H1 (cell line): Measurements from ENCODE around the gene NR0B1. TPM values are rescaled to one million over a fixed set of nuclear protein-coding genes. Genes with fewer than 3 reads are reported as not detected.

Source experiments
- BACH1 ChIP-seq: IDR thresholded peaks from 2 replicates; pipeline ENCODE4 v1.6.1; 2012; ENCODE audit warnings: low read length, improper control_type of control experiment
- EZH2 ChIP-seq: fragments of 200-600 bp; sonication (generic); IDR thresholded peaks from 2 replicates; pipeline ENCODE4 v1.7.1; 2012; ENCODE audit warnings: low read depth, mild to moderate bottlenecking, moderate library complexity, low read length, inconsistent platforms; ENCODE audit not compliant: severe bottlenecking
- NANOG ChIP-seq: IDR thresholded peaks from 2 replicates; pipeline ENCODE4 v1.6.1; 2011; ENCODE audit warnings: low read length, low read depth, mild to moderate bottlenecking, inconsistent platforms; ENCODE audit not compliant: insufficient read depth, poor library complexity, severe bottlenecking
- SRF ChIP-seq: IDR thresholded peaks from 2 replicates; pipeline ENCODE4 v1.6.1; 2011; ENCODE audit warnings: mild to moderate bottlenecking, low read depth, low read length, moderate library complexity
- polyA plus RNA-seq, 7 experiments: library from polyadenylated mRNA; depleted of rRNA in 3 of 7; stranded (reverse) in 5 of 7; unstranded in 2 of 7; fragments of >200 nt in 5 of 7; fragments of 200-250 nt in 2 of 7; gene quantifications; 1 replicate in 5 of 7; 2 replicates in 1 of 7; 4 replicates in 1 of 7; pipeline versions ENCODE4 v1.2.1 to v1.2.3, GENCODE V29; 2011 to 2013; ENCODE audit warnings: missing spikeins in 2 of 7, mixed read lengths in 2 of 7
- total RNA-seq: library from RNA; stranded (reverse); fragmentation: NEBNext Ultra II Directional; extraction: Animal tissue kit (Norgen Biotek cat#: 25700); gene quantifications from 2 replicates; pipeline ENCODE4 v1.2.1, GENCODE V29; 2021
- TF ChIP-seq, protein P1 (sequence below): IDR thresholded peaks from 2 replicates; pipeline ENCODE4 v1.6.1; 2012; ENCODE audit warnings: inconsistent platforms
- TF ChIP-seq, protein P2 (sequence below): fragments of 300-600 bp; sonication (generic); IDR thresholded peaks from 2 replicates; pipeline ENCODE4 v1.7.1; 2012; ENCODE audit warnings: low read length, moderate library complexity, mild to moderate bottlenecking, inconsistent platforms; ENCODE audit not compliant: insufficient replicate concordance

NR0B1 gene
- total and polyA plus RNA-seq, 2 of the 8 experiments (the other 6 are each of a cell fraction or from before 2014, with no cell fraction given) = 0.24 to 0.26 TPM

DNA sequence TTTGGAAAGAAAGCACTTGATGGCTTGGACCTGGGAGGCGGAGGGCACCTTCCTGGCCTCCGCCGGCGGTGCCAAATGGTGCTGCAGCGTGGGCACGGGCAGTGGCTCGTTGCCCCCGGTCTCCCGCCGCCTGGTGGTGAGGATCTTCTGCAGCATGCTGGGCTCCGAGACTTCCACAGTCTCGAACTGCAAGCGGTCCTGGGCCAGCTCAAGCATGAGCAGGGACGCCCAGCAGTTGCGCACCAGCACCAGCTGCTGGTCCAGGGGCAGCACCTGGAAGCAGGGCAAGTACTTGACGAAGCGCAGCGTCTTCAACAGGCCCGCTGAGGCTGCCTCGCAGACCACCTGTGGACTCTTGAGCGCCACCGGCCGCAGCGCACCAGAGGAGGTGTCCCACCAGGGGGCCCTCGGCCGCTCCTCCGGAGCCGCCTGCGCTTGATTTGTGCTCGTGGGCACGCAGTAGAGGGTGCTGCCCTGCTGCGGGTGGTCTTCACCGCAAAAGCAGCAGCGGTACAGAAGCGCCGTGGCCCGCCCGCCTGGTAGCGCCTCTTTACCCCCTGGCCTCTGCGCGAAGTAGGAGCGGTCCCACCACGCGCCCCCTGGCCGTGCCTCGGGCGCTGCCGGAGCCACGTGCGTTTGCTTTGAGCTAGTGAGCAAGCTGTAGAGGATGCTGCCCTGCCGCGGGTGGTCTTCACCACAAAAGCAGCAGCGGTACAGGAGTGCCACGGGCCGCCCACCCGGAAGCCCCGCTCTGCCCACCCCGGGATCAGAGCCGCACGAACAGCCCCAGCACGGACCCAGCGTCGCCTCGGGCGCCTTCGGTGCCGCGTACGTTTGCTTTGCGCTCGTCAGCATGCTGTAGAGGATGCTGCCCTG is 689 bp downstream of the NR0B1 start (continued):
- TF ChIP-seq EZH2 (peak; percentile 56), SRF (no peak), NANOG (no peak), BACH1 (no peak)
- TF ChIP-seq, protein P1, sequence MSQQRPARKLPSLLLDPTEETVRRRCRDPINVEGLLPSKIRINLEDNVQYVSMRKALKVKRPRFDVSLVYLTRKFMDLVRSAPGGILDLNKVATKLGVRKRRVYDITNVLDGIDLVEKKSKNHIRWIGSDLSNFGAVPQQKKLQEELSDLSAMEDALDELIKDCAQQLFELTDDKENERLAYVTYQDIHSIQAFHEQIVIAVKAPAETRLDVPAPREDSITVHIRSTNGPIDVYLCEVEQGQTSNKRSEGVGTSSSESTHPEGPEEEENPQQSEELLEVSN = peak; percentile 80
- TF ChIP-seq, protein P2, sequence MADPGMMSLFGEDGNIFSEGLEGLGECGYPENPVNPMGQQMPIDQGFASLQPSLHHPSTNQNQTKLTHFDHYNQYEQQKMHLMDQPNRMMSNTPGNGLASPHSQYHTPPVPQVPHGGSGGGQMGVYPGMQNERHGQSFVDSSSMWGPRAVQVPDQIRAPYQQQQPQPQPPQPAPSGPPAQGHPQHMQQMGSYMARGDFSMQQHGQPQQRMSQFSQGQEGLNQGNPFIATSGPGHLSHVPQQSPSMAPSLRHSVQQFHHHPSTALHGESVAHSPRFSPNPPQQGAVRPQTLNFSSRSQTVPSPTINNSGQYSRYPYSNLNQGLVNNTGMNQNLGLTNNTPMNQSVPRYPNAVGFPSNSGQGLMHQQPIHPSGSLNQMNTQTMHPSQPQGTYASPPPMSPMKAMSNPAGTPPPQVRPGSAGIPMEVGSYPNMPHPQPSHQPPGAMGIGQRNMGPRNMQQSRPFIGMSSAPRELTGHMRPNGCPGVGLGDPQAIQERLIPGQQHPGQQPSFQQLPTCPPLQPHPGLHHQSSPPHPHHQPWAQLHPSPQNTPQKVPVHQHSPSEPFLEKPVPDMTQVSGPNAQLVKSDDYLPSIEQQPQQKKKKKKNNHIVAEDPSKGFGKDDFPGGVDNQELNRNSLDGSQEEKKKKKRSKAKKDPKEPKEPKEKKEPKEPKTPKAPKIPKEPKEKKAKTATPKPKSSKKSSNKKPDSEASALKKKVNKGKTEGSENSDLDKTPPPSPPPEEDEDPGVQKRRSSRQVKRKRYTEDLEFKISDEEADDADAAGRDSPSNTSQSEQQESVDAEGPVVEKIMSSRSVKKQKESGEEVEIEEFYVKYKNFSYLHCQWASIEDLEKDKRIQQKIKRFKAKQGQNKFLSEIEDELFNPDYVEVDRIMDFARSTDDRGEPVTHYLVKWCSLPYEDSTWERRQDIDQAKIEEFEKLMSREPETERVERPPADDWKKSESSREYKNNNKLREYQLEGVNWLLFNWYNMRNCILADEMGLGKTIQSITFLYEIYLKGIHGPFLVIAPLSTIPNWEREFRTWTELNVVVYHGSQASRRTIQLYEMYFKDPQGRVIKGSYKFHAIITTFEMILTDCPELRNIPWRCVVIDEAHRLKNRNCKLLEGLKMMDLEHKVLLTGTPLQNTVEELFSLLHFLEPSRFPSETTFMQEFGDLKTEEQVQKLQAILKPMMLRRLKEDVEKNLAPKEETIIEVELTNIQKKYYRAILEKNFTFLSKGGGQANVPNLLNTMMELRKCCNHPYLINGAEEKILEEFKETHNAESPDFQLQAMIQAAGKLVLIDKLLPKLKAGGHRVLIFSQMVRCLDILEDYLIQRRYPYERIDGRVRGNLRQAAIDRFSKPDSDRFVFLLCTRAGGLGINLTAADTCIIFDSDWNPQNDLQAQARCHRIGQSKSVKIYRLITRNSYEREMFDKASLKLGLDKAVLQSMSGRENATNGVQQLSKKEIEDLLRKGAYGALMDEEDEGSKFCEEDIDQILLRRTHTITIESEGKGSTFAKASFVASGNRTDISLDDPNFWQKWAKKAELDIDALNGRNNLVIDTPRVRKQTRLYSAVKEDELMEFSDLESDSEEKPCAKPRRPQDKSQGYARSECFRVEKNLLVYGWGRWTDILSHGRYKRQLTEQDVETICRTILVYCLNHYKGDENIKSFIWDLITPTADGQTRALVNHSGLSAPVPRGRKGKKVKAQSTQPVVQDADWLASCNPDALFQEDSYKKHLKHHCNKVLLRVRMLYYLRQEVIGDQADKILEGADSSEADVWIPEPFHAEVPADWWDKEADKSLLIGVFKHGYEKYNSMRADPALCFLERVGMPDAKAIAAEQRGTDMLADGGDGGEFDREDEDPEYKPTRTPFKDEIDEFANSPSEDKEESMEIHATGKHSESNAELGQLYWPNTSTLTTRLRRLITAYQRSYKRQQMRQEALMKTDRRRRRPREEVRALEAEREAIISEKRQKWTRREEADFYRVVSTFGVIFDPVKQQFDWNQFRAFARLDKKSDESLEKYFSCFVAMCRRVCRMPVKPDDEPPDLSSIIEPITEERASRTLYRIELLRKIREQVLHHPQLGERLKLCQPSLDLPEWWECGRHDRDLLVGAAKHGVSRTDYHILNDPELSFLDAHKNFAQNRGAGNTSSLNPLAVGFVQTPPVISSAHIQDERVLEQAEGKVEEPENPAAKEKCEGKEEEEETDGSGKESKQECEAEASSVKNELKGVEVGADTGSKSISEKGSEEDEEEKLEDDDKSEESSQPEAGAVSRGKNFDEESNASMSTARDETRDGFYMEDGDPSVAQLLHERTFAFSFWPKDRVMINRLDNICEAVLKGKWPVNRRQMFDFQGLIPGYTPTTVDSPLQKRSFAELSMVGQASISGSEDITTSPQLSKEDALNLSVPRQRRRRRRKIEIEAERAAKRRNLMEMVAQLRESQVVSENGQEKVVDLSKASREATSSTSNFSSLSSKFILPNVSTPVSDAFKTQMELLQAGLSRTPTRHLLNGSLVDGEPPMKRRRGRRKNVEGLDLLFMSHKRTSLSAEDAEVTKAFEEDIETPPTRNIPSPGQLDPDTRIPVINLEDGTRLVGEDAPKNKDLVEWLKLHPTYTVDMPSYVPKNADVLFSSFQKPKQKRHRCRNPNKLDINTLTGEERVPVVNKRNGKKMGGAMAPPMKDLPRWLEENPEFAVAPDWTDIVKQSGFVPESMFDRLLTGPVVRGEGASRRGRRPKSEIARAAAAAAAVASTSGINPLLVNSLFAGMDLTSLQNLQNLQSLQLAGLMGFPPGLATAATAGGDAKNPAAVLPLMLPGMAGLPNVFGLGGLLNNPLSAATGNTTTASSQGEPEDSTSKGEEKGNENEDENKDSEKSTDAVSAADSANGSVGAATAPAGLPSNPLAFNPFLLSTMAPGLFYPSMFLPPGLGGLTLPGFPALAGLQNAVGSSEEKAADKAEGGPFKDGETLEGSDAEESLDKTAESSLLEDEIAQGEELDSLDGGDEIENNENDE = no peak
